ENCODE results near the gene RAB1A. TPM values are rescaled to one million over a fixed set of nuclear protein-coding genes. Genes with fewer than 3 reads are reported as not detected.
"Not testable (repeated sequence)": the region's sequence is repeated elsewhere in the genome, so short reads cannot be mapped to it uniquely, and the experiment has no call there.

The RAB1A gene
- total and polyA plus RNA-seq, 2 experiments from 2014 or later = 47.1 to 233 TPM

- no peak overlapping the region for H3K4me3 ChIP-seq
- no peak for DNase-seq (ENCODE audit: low read depth in 1 of 2, low spot score in 1 of 2)
- no peak overlapping the region for H3K27ac ChIP-seq
- no peaks in the 10 kb centered on the region for H3K9me3 ChIP-seq (ENCODE audit: low read depth)
- H3K36me3 ChIP-seq = no peaks in the 10 kb centered on the region
- peaks cover 3% of the 10 kb centered on the region for H3K4me1 ChIP-seq (ENCODE audit: low read depth)
- H3K27me3 ChIP-seq = no peaks in the 10 kb centered on the region
- no peak for TF ChIP-seq CTCF (IDR thresholded peaks at IDR 0.05; ENCODE audit: low read depth, low read length)
These were observed 3.7 kb upstream of the RAB1A start for GRCh38 chr2:65133626-65134025.

GRCh38 chr2:65132930-65133329 lies 3.0 kb upstream of the RAB1A start:
- not testable (repeated sequence) for H3K27me3 ChIP-seq; H3K9me3 ChIP-seq (ENCODE audit: low read depth); H3K4me3 ChIP-seq; H3K27ac ChIP-seq; H3K4me1 ChIP-seq (ENCODE audit: low read depth); DNase-seq (ENCODE audit: low read depth in 1 of 2, low spot score in 1 of 2); H3K36me3 ChIP-seq

- Histone ChIP-seq H3K27me3 (no peaks in the 10 kb centered on the region), H3K4me1 (ENCODE audit: low read depth) (peaks cover 10% of the 10 kb centered on the region), H3K9me3 (ENCODE audit: low read depth) (no peaks in the 10 kb centered on the region), H3K27ac (peak overlapping the region; percentile 93), H3K4me3 (peak overlapping the region; percentile 37), H3K36me3 (no peaks in the 10 kb centered on the region)
- TF ChIP-seq CTCF (IDR thresholded peaks at IDR 0.05; ENCODE audit: low read depth, low read length) = no peak
- DNase-seq (ENCODE audit: low read depth in 1 of 2, low spot score in 1 of 2) = no peak
These were observed 814 bp upstream of the RAB1A start for GRCh38 chr2:65130664-65131175.

GRCh38 chr2:65129286-65129825 lies 550 bp downstream of the RAB1A start:
- H3K9me3 ChIP-seq (ENCODE audit: low read depth) = no peaks in the 10 kb centered on the region
- H3K4me1 ChIP-seq (ENCODE audit: low read depth) = peaks cover 16% of the 10 kb centered on the region
- H3K36me3 ChIP-seq = no peaks in the 10 kb centered on the region
- peak overlapping the region; percentile 98 for H3K27ac ChIP-seq
- peak overlapping the region; percentile 75 for H3K4me3 ChIP-seq
- DNase-seq (ENCODE audit: low read depth in 1 of 2, low spot score in 1 of 2) = peak; percentile 32 to 59
- H3K27me3 ChIP-seq = no peaks in the 10 kb centered on the region
- no peak for TF ChIP-seq CTCF (IDR thresholded peaks at IDR 0.05; ENCODE audit: low read depth, low read length)

GRCh38 chr2:65128297-65129190 lies 1.4 kb downstream of the RAB1A start:
- peaks cover 16% of the 10 kb centered on the region for H3K4me1 ChIP-seq (ENCODE audit: low read depth)
- no peaks in the 10 kb centered on the region for H3K36me3 ChIP-seq
- DNase-seq (ENCODE audit: low read depth in 1 of 2, low spot score in 1 of 2) = peak in 1 of 2 donors; percentile 55
- no peaks in the 10 kb centered on the region for H3K27me3 ChIP-seq
- H3K27ac ChIP-seq = peak overlapping the region; percentile 98
- no peak for TF ChIP-seq CTCF (IDR thresholded peaks at IDR 0.05; ENCODE audit: low read depth, low read length)
- peak overlapping the region; percentile 75 for H3K4me3 ChIP-seq
- H3K9me3 ChIP-seq (ENCODE audit: low read depth) = no peaks in the 10 kb centered on the region

GRCh38 chr2:65125457-65125856 lies 4.4 kb downstream of the RAB1A start:
- H3K27ac ChIP-seq; H3K9me3 ChIP-seq (ENCODE audit: low read depth); H3K36me3 ChIP-seq; H3K27me3 ChIP-seq; H3K4me3 ChIP-seq: not testable (repeated sequence)
- DNase-seq (ENCODE audit: low read depth in 1 of 2, low spot score in 1 of 2) = peak in 1 of 2 donors; percentile 63
- peaks cover 16% of the 10 kb centered on the region for H3K4me1 ChIP-seq (ENCODE audit: low read depth)

Data from cardiac muscle cell (in vitro differentiated cells and primary cell).